ENCODE measurements around the gene NUP37. TPM values are rescaled to one million over a fixed set of nuclear protein-coding genes. Genes with fewer than 3 reads are reported as not detected.

The NUP37 gene
- total RNA-seq, 1 experiment from 2014 or later = 77.5 TPM

DNA sequence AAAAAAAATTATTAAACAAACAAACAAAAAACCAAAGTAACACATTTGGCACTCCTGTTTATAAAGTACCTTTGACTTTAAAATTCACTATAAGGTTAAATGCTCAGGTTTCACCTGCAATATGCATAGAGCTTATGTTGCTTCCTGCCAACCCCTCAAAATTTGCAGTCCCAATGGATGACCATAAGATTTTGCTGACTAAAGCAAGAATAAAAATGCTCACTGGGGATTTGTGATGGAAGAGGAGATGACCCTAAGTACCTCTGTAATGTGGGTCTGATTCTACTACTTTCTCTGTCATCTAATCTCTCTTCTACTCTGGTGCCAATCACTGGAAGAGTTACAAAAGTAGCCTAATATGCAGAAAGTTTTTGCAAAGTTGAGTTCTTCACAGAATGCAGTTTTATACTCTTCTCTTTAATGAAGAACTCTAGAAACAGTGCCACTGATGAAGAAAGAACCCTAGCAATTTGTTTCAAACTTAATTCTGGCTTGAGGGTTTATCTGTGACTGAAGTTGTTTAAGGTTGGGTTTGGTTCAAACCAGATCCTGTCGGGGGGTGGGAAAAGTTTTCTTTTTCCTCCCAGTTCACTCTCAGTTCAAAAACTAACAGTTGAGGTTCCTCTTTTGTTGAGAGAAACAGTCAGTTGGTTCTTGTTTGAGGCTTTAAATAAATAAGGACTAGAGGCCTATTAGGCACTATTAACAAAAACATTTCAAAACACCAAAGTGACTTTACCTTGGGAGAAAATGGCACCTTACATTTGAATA is 69.1 kb downstream of the NUP37 start:
- no peak overlapping the region for H3K27ac ChIP-seq (ENCODE audit: low read depth, low read length)
- no peaks in the 10 kb centered on the region for H3K36me3 ChIP-seq (ENCODE audit: control insufficient read depth in 1 of 2, insufficient read depth in 2 of 2, low read length in 2 of 2)
- no TSS peak for BruUV-seq (replicated peaks)
- H3K4me3 ChIP-seq (replicated peaks in 1 of 2; ENCODE audit: low read depth in 1 of 2, low read length in 2 of 2) = no peak overlapping the region
- H3K9me2 ChIP-seq (ENCODE audit: insufficient read depth) = no peaks in the 10 kb centered on the region
- H3K79me2 ChIP-seq (ENCODE audit: insufficient read depth, low read length) = no peaks in the 10 kb centered on the region
- ChIA-PET RAD21 (ENCODE audit: low non-redundant PET in 1 of 2, low total read pairs in 2 of 2, uncharacterized antibody in 2 of 2, unreplicated experiment in 2 of 2) (no interaction called here), CTCF (no interaction called here), POLR2A (no interaction called here)
- intact Hi-C loops (cut with micrococcal nuclease) = no loop called here
- no peak for ATAC-seq
- H3K9me3 ChIP-seq (ENCODE audit: control insufficient read depth in 1 of 2, insufficient read depth in 1 of 2, low read depth in 1 of 2, low read length in 2 of 2) = no peaks in the 10 kb centered on the region
- no peak for DNase-seq (ENCODE audit: low read depth, low spot score)
- H2AFZ ChIP-seq (ENCODE audit: low read depth, low read length, poor library complexity, severe bottlenecking) = no peak overlapping the region
- H4K20me1 ChIP-seq (ENCODE audit: insufficient read depth) = no peaks in the 10 kb centered on the region
- no peaks in the 10 kb centered on the region for H3K4me1 ChIP-seq (ENCODE audit: control insufficient read depth in 1 of 2, insufficient read depth in 2 of 2, low read length in 2 of 2)
- H3K27me3 ChIP-seq (ENCODE audit: insufficient read depth, low read length) = no peaks in the 10 kb centered on the region
- H3K4me2 ChIP-seq (ENCODE audit: low read length) = no peak overlapping the region
- H3K9ac ChIP-seq (ENCODE audit: low read length) = no peak overlapping the region
- TF ChIP-seq SRF (IDR thresholded peaks at IDR 0.05; ENCODE audit: low read depth) = no peak
- TF ChIP-seq JUND (IDR thresholded peaks at IDR 0.05) = no peak
- TF ChIP-seq, protein P1, sequence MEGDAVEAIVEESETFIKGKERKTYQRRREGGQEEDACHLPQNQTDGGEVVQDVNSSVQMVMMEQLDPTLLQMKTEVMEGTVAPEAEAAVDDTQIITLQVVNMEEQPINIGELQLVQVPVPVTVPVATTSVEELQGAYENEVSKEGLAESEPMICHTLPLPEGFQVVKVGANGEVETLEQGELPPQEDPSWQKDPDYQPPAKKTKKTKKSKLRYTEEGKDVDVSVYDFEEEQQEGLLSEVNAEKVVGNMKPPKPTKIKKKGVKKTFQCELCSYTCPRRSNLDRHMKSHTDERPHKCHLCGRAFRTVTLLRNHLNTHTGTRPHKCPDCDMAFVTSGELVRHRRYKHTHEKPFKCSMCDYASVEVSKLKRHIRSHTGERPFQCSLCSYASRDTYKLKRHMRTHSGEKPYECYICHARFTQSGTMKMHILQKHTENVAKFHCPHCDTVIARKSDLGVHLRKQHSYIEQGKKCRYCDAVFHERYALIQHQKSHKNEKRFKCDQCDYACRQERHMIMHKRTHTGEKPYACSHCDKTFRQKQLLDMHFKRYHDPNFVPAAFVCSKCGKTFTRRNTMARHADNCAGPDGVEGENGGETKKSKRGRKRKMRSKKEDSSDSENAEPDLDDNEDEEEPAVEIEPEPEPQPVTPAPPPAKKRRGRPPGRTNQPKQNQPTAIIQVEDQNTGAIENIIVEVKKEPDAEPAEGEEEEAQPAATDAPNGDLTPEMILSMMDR (IDR thresholded peaks at IDR 0.05 in 2 of 3, conservative IDR thresholded peaks at IDR 0.05 in 1 of 3; ENCODE audit: borderline replicate concordance in 1 of 3, insufficient read depth in 1 of 3, low read depth in 2 of 3, low read length in 2 of 3) = no peak
- TF ChIP-seq, protein P2, sequence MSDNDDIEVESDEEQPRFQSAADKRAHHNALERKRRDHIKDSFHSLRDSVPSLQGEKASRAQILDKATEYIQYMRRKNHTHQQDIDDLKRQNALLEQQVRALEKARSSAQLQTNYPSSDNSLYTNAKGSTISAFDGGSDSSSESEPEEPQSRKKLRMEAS (IDR thresholded peaks at IDR 0.05) = no peak
- no peak for TF ChIP-seq CBX3 (IDR thresholded peaks at IDR 0.05; ENCODE audit: low read depth)
- TF ChIP-seq, protein P3, sequence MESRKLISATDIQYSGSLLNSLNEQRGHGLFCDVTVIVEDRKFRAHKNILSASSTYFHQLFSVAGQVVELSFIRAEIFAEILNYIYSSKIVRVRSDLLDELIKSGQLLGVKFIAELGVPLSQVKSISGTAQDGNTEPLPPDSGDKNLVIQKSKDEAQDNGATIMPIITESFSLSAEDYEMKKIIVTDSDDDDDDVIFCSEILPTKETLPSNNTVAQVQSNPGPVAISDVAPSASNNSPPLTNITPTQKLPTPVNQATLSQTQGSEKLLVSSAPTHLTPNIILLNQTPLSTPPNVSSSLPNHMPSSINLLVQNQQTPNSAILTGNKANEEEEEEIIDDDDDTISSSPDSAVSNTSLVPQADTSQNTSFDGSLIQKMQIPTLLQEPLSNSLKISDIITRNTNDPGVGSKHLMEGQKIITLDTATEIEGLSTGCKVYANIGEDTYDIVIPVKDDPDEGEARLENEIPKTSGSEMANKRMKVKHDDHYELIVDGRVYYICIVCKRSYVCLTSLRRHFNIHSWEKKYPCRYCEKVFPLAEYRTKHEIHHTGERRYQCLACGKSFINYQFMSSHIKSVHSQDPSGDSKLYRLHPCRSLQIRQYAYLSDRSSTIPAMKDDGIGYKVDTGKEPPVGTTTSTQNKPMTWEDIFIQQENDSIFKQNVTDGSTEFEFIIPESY (IDR thresholded peaks at IDR 0.05; ENCODE audit: extremely low read depth, insufficient replicate concordance, low read length) = no peak
- TF ChIP-seq EZH2 (IDR thresholded peaks at IDR 0.05) = no peak
- no peak for TF ChIP-seq CEBPB (IDR thresholded peaks at IDR 0.05; ENCODE audit: low read depth)
- no peak for TF ChIP-seq YY1 (IDR thresholded peaks at IDR 0.05; ENCODE audit: extremely low read depth, insufficient replicate concordance, low read depth, low read length)
- TF ChIP-seq, protein P4, sequence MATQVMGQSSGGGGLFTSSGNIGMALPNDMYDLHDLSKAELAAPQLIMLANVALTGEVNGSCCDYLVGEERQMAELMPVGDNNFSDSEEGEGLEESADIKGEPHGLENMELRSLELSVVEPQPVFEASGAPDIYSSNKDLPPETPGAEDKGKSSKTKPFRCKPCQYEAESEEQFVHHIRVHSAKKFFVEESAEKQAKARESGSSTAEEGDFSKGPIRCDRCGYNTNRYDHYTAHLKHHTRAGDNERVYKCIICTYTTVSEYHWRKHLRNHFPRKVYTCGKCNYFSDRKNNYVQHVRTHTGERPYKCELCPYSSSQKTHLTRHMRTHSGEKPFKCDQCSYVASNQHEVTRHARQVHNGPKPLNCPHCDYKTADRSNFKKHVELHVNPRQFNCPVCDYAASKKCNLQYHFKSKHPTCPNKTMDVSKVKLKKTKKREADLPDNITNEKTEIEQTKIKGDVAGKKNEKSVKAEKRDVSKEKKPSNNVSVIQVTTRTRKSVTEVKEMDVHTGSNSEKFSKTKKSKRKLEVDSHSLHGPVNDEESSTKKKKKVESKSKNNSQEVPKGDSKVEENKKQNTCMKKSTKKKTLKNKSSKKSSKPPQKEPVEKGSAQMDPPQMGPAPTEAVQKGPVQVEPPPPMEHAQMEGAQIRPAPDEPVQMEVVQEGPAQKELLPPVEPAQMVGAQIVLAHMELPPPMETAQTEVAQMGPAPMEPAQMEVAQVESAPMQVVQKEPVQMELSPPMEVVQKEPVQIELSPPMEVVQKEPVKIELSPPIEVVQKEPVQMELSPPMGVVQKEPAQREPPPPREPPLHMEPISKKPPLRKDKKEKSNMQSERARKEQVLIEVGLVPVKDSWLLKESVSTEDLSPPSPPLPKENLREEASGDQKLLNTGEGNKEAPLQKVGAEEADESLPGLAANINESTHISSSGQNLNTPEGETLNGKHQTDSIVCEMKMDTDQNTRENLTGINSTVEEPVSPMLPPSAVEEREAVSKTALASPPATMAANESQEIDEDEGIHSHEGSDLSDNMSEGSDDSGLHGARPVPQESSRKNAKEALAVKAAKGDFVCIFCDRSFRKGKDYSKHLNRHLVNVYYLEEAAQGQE (IDR thresholded peaks at IDR 0.05; ENCODE audit: low read depth) = no peak
- no peak for TF ChIP-seq ELF1 (IDR thresholded peaks at IDR 0.05; ENCODE audit: borderline replicate concordance, low read depth)

Data from HCT116 (cell line).